Activated CD4-positive, alpha-beta memory T cell treated with anti-CD3 and anti-CD28 coated beads, Interleukin-2, amount 10 ng/mL, durations not matched to agents 7 days and 5 days (primary cell): ENCODE measurements around the gene MT1E. TPM values are rescaled to one million over a fixed set of nuclear protein-coding genes. Genes with fewer than 3 reads are reported as not detected.
A peak's percentile ranks its signal among the peaks of the same experiment; 100 is the strongest.

ENCODE experiments used
- CTCF ChIA-PET: fragments of 350-600 bp; sonication (Branson Sonifier 250); formaldehyde crosslinking; loops from one replicate; lab custom pipeline; 2021; ENCODE audit warnings: antibody characterized with exemption, inconsistent platforms; lab: Charles Lee
- POLR2A ChIA-PET: fragments of 350-600 bp; sonication (Branson Sonifier 250); formaldehyde crosslinking; loops from one replicate; lab custom pipeline; 2021; ENCODE audit warnings: antibody characterized with exemption; lab: Charles Lee
- DNase-seq: peaks from one replicate; pipeline ENCODE4 v3.0.0-alpha.2; 2020
- H3K27ac Mint-ChIP-seq: one replicate; pipeline ENCODE4 v1.8.0; 2021; ENCODE audit warnings: mild to moderate bottlenecking, mixed read lengths
- H3K27me3 Mint-ChIP-seq: one replicate; pipeline ENCODE4 v1.8.0; 2021; ENCODE audit warnings: mixed read lengths
- H3K36me3 Mint-ChIP-seq: one replicate; pipeline ENCODE4 v1.8.0; 2021; ENCODE audit warnings: low read depth, mixed read lengths
- H3K4me1 Mint-ChIP-seq: one replicate; pipeline ENCODE4 v1.8.0; 2021; ENCODE audit warnings: mixed read lengths
- H3K4me3 Mint-ChIP-seq: one replicate; pipeline ENCODE4 v1.8.0; 2021; ENCODE audit warnings: mild to moderate bottlenecking, mixed read lengths
- H3K9me3 Mint-ChIP-seq: one replicate; pipeline ENCODE4 v1.8.0; 2021; ENCODE audit warnings: mixed read lengths
- total RNA-seq, 2 experiments: library from RNA; stranded (reverse); gene quantifications; one replicate each; pipeline ENCODE4 v1.2.3, GENCODE V29; 2021

MT1E gene
- total RNA-seq, 2 experiments from 2014 or later: 10.4 to 12.3 TPM

DNA sequence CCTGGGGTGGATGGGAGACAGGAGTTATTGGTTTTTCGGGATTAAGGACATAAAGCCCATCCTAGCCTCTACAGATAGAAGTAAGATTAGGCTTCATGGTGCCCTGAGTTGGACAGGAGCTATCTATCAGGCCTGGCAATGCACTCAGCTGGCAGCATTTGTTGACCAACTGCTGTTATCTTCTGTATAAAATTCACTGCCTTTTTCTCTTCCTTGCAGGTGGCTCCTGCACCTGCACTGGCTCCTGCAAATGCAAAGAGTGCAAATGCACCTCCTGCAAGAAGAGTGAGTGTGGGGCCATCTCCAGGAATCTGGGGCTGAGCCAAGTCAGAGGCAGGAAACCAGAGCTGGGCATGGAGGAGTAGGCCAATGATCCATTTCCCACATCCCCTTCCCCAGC lies 13.5 kb downstream of the MT1E start:
- no peak overlapping the region for H3K27ac Mint-ChIP-seq
- no peaks in the 10 kb centered on the region for H3K9me3 Mint-ChIP-seq
- peaks cover 47% of the 10 kb centered on the region for H3K4me1 Mint-ChIP-seq
- ChIA-PET CTCF (no interaction called here), POLR2A (no interaction called here)
- no peaks in the 10 kb centered on the region for H3K36me3 Mint-ChIP-seq
- H3K4me3 Mint-ChIP-seq: no peak overlapping the region
- peaks cover 81% of the 10 kb centered on the region for H3K27me3 Mint-ChIP-seq
- DNase-seq: no peak

- Mint-ChIP-seq H3K4me3 (no peak overlapping the region), H3K27ac (no peak overlapping the region), H3K27me3 (peaks cover 76% of the 10 kb centered on the region), H3K9me3 (no peaks in the 10 kb centered on the region), H3K36me3 (no peaks in the 10 kb centered on the region), H3K4me1 (peaks cover 45% of the 10 kb centered on the region)
- ChIA-PET POLR2A (interaction anchor here (0.5 to 1.2 kb wide), 2 partner anchors 292 to 1645 kb away, joined by 3 read pairs; partner anchors contain the start of gene HERPUD1), CTCF (no interaction called here)
- DNase-seq: no peak
These were observed 14.5 kb downstream of the MT1E start for GRCh38 chr16:56640076-56640475.

DNA sequence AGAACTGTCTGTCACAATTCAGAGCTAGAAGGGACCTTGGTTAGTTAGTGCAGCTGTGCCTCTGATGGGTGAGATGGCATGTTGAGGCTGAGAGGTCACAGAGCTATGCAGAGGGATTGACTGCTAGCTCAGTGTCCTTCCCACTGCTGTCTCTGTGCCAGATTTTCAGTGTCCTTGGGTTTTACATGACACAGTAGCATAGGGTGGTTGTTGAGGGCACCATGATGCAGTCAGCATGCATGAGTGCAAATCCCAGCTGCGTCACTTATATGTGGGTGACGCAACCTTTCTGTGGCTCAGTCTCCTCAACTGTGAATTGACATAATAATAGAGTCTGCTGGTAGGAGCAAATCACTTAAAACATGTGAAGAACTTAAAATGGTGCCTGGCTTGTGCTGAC lies 15.6 kb downstream of the MT1E start:
- POLR2A ChIA-PET: interaction anchor here (0.9 to 1.2 kb wide), 2 partner anchors 20 to 290 kb away, joined by 3 read pairs; partner anchors contain the start of gene HERPUD1
- peaks cover 38% of the 10 kb centered on the region for H3K4me1 Mint-ChIP-seq
- H3K27ac Mint-ChIP-seq: no peak overlapping the region
- no peaks in the 10 kb centered on the region for H3K36me3 Mint-ChIP-seq
- CTCF ChIA-PET: interaction anchor here (4.0 kb wide), 1 partner anchor 61 kb away, joined by 32 read pairs; no protein-coding TSS in a partner anchor
- no peaks in the 10 kb centered on the region for H3K9me3 Mint-ChIP-seq
- no peak overlapping the region for H3K4me3 Mint-ChIP-seq
- H3K27me3 Mint-ChIP-seq: peaks cover 75% of the 10 kb centered on the region
- no peak for DNase-seq

DNA sequence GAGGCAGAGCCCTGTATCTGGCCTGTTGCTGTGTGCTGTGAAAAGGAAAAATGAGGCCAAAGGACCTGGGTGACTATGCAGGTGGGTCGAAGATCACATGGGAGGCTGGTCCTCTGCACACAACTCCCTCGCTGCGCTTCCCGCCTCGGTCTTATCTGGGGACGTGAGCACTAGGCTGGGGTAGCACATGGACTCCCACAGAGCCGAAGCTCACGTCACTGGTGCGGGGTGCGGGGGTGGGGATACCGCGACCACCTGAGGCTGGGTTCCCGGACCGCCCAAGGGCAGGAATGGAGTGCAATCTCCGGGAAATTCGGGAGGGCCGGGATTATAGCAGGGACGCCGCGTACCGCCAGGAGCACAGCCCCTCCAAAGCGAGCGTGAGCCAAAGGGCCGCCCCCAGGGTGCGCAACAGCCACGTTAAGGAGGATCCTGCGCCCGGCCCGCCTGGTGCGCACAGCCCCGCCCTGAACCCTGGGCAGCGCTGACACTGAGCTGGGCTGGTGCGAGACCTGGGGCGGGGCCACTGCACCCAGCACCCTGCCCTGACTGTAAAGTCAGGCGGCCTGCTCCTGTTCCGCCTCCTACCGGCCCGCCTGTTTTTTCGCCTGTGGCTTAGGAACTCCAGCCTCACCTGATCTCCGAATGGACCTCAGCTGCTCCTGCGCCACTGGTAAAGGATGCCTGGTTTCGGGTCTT lies 17.6 kb downstream of the MT1E start:
- Mint-ChIP-seq H3K4me3 (peak overlapping the region; percentile 58), H3K27ac (no peak overlapping the region), H3K9me3 (no peaks in the 10 kb centered on the region), H3K27me3 (peaks cover 68% of the 10 kb centered on the region), H3K4me1 (peaks cover 24% of the 10 kb centered on the region), H3K36me3 (no peaks in the 10 kb centered on the region)
- ChIA-PET CTCF (interaction anchor here (0.5 to 4.0 kb wide), 25 partner anchors 10 to 172 kb away, joined by 3 to 32 read pairs (median 4); partner anchors contain the start of genes MT1E, MT1F, MT1X and MT2A), POLR2A (interaction anchor here (0.7 to 1.9 kb wide), 8 partner anchors 9 to 40 kb away, joined by 3 to 12 read pairs (median 4); partner anchors contain the start of genes MT1E, MT1F, MT1X and MT2A)
- DNase-seq: peak; percentile 85

- no peak overlapping the region for H3K27ac Mint-ChIP-seq
- H3K36me3 Mint-ChIP-seq: no peaks in the 10 kb centered on the region
These were observed 18.3 kb downstream of the MT1E start for GRCh38 chr16:56643833-56644232.

DNA sequence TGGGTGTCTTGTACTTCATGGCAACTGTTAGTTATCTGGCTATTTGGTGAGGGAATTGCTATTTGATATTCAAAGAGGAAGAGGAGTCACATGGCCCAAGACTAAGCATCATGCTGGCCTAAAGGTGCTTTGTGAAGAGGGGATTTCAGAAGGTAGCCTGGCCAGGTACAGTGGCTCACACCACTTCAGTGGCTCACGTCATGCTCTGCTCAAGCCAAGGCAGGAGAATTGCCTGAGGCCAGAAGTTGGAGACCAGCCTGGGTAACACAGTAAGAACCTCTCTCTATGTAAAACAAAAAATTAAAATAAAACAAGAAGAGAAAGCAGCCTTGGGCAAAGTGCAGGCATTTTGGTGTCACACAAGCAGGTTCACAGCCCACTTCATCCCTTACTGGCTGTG lies 19.7 kb downstream of the MT1E start:
- POLR2A ChIA-PET: no interaction called here
- peaks cover 22% of the 10 kb centered on the region for H3K4me1 Mint-ChIP-seq
- H3K27ac Mint-ChIP-seq: no peak overlapping the region
- DNase-seq: no peak
- H3K9me3 Mint-ChIP-seq: no peaks in the 10 kb centered on the region
- CTCF ChIA-PET: no interaction called here
- no peak overlapping the region for H3K4me3 Mint-ChIP-seq
- no peaks in the 10 kb centered on the region for H3K36me3 Mint-ChIP-seq
- H3K27me3 Mint-ChIP-seq: peaks cover 68% of the 10 kb centered on the region

More at GRCh38 chr16:56643833-56644232, 18.3 kb downstream of the MT1E start:
- Mint-ChIP-seq H3K9me3 (no peaks in the 10 kb centered on the region), H3K27me3 (peaks cover 70% of the 10 kb centered on the region), H3K4me3 (peak overlapping the region; percentile 58), H3K4me1 (peaks cover 22% of the 10 kb centered on the region)
- no peak for DNase-seq
- ChIA-PET POLR2A (interaction anchor here (0.7 to 1.9 kb wide), 7 partner anchors 9 to 39 kb away, joined by 3 to 12 read pairs (median 4); partner anchors contain the start of genes MT1E, MT1F, MT1X and MT2A), CTCF (interaction anchor here (0.5 to 4.0 kb wide), 24 partner anchors 10 to 171 kb away, joined by 3 to 32 read pairs (median 4); partner anchors contain the start of genes MT1E, MT1F, MT1X and MT2A)

GRCh38 chr16:56645838-56646237 lies 20.3 kb downstream of the MT1E start:
- DNase-seq: no peak
- CTCF ChIA-PET: no interaction called here
- Mint-ChIP-seq H3K9me3 (no peaks in the 10 kb centered on the region), H3K27me3 (peaks cover 65% of the 10 kb centered on the region), H3K4me3 (no peak overlapping the region), H3K36me3 (no peaks in the 10 kb centered on the region), H3K27ac (no peak overlapping the region), H3K4me1 (peaks cover 22% of the 10 kb centered on the region)
- POLR2A ChIA-PET: no interaction called here

DNA sequence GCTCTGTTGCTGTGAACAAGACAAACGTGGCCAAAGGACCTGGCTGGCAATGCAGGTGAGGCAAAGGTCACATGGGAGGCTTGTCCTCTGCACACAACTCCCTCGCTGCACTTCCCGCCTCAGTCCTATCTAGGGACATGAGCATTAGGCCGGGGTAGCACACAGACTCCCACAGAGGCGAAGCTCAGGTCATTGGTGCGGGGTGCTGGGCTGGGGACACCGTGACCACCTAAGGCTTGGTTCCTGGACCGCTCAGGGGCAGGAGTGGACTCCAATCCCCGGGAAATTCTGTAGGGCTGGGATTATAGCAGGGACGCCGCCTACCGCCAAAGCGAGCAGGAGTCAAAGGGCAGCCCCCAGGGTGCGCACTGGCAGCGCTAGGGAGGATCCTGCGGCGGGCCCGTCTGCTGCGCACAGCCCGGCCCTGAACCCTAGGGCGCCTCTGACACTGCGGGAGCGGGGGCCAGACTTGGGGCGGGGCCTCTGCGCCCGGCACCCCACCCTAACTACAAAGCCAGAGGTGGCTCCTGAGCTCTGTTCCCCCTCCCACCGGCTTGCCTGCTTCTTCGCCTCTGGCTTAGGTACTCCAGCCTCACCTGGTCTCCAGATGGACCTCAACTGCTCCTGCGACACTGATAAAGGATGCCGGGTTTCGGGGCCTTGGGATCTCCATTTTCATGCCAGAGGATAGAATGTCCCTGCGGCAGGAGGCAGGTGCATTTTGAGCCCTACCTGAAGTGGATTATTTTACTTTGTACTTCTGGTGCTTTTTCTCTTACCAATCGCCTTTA lies 22.3 kb downstream of the MT1E start:
- H3K27me3 Mint-ChIP-seq: peaks cover 67% of the 10 kb centered on the region
- no peak overlapping the region for H3K4me3 Mint-ChIP-seq
- POLR2A ChIA-PET: interaction anchor here (1.6 kb wide), 1 partner anchor 22 kb away, joined by 4 read pairs; the partner anchor contains the start of gene MT1E
- CTCF ChIA-PET: interaction anchor here (0.6 kb wide), 1 partner anchor 1691 kb away, joined by 3 read pairs; no protein-coding TSS in a partner anchor
- H3K36me3 Mint-ChIP-seq: no peaks in the 10 kb centered on the region
- no peak for DNase-seq
- no peak overlapping the region for H3K27ac Mint-ChIP-seq
- H3K4me1 Mint-ChIP-seq: peaks cover 15% of the 10 kb centered on the region
- no peaks in the 10 kb centered on the region for H3K9me3 Mint-ChIP-seq

DNA sequence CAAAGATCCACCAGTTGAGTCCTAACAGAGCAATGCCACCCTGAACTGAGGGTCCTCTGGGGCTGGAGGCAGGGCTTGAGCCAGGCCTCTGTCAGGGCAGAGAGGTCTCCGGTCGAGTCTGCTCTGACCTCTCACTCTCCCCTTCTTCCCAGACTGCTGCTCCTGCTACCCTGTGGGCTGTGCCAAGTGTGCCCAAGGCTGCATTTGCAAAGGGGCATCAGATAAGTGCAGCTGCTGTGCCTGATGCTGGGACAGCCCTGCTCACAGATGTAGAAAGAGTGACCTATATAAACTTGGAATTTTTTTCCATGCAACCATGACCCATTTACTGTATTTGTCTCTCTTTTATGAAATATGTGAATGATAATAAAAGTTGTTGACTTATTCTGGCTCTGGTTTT lies 23.7 kb downstream of the MT1E start:
- Mint-ChIP-seq H3K9me3 (no peaks in the 10 kb centered on the region), H3K4me1 (peaks cover under 1% of the 10 kb centered on the region), H3K27me3 (peaks cover 65% of the 10 kb centered on the region), H3K36me3 (no peaks in the 10 kb centered on the region), H3K4me3 (no peak overlapping the region), H3K27ac (no peak overlapping the region)
- no peak for DNase-seq
- ChIA-PET CTCF (no interaction called here), POLR2A (interaction anchor here (0.6 to 1.6 kb wide), 3 partner anchors 8 to 24 kb away, joined by 3 to 4 read pairs (median 3); partner anchors contain the start of genes MT1E and MT1F)

GRCh38 chr16:56649820-56650219 lies 24.2 kb downstream of the MT1E start:
- H3K9me3 Mint-ChIP-seq: no peaks in the 10 kb centered on the region
- no peak for DNase-seq
- H3K36me3 Mint-ChIP-seq: no peaks in the 10 kb centered on the region
- H3K27me3 Mint-ChIP-seq: peaks cover 64% of the 10 kb centered on the region
- H3K27ac Mint-ChIP-seq: no peak overlapping the region
- no peaks in the 10 kb centered on the region for H3K4me1 Mint-ChIP-seq
- POLR2A ChIA-PET: no interaction called here
- CTCF ChIA-PET: no interaction called here
- H3K4me3 Mint-ChIP-seq: no peak overlapping the region

DNA sequence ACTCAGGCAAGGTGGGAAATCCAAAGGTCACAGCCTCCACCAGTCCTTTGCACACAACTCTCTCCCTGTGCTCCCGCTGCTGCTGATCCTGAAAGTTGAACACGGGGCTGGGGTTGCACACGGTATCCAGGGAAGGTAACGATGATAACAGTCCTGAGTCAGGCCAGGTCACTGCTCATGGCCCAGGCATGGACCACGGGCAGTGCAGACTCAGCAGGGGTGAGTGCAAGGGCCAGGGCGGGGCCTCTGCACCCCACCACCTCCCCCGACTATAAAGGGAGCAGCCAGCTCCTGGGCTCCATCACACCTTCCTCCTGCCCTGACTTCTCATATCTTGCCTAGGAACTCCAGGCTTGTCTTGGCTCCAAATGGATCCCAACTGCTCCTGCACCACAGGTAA lies 26.0 kb downstream of the MT1E start, which contains the start of gene MT1B:
Gene MT1B, plus strand, starts transcription at position 301 of the 400 bp plus-strand sequence. Its CDS starts 68 bp downstream, at position 369.
- CTCF ChIA-PET: no interaction called here
- no peaks in the 10 kb centered on the region for H3K4me1 Mint-ChIP-seq
- H3K27ac Mint-ChIP-seq: no peak within 1 kb of the TSS
- no peaks in the 10 kb centered on the region for H3K9me3 Mint-ChIP-seq
- POLR2A ChIA-PET: no interaction called here
- H3K27me3 Mint-ChIP-seq: peaks cover 57% of the 10 kb centered on the region
- DNase-seq: no peak
- no peak within 1 kb of the TSS for H3K4me3 Mint-ChIP-seq
- H3K36me3 Mint-ChIP-seq: no peaks in the 10 kb centered on the region

- ChIA-PET POLR2A (interaction anchor here (1.0 to 1.1 kb wide), 2 partner anchors 9 to 30 kb away, joined by 3 read pairs; partner anchors contain the start of gene MT1X), CTCF (interaction anchor here (0.6 to 2.0 kb wide), 3 partner anchors 9 to 48 kb away, joined by 3 to 7 read pairs (median 4); no protein-coding TSS in a partner anchor)
- H3K9me3 Mint-ChIP-seq: no peaks in the 10 kb centered on the region
- H3K36me3 Mint-ChIP-seq: no peaks in the 10 kb centered on the region
- DNase-seq: no peak
- H3K27me3 Mint-ChIP-seq: peaks cover 49% of the 10 kb centered on the region
- H3K4me1 Mint-ChIP-seq: peaks cover 4% of the 10 kb centered on the region
- no peak overlapping the region for H3K27ac Mint-ChIP-seq
- H3K4me3 Mint-ChIP-seq: no peak overlapping the region
These were observed 27.0 kb downstream of the MT1E start for GRCh38 chr16:56652600-56652999.
